GM23338 (cell line): ENCODE results near the gene USP32.
A peak's percentile ranks its signal among the peaks of the same experiment; 100 is the strongest.

Source experiments
- CREB1 ChIP-seq: fragments of 250-450 bp; sonication (Bioruptor Pico); IDR thresholded peaks from 2 replicates; pipeline ENCODE4 v1.5.0; 2020; ENCODE audit warnings: low read depth, mild to moderate bottlenecking, moderate library complexity
- EZH2 ChIP-seq: fragments of 200-600 bp; sonication (generic); IDR thresholded peaks from one replicate; pipeline ENCODE4 v1.8.0; 2017; ENCODE audit warnings: antibody characterized with exemption, mild to moderate bottlenecking, low read depth; ENCODE audit not compliant: unreplicated experiment
- EZH2phosphoT487 ChIP-seq: fragments of 200-600 bp; sonication (generic); IDR thresholded peaks from one replicate; pipeline ENCODE4 v1.8.1; 2018; ENCODE audit warnings: antibody characterized with exemption; ENCODE audit not compliant: unreplicated experiment
- JUNB ChIP-seq: IDR thresholded peaks from one replicate; pipeline ENCODE4 v1.6.1; 2016; ENCODE audit warnings: antibody characterized with exemption; ENCODE audit not compliant: unreplicated experiment
- NANOG ChIP-seq: IDR thresholded peaks from 2 replicates; pipeline ENCODE4 v1.6.1; 2016; ENCODE audit warnings: antibody characterized with exemption, borderline replicate concordance
- POLR2AphosphoS5 ChIP-seq: IDR thresholded peaks from 2 replicates; pipeline ENCODE4 v1.6.1; 2016; ENCODE audit warnings: antibody characterized with exemption, low read depth
- STAT1 ChIP-seq: IDR thresholded peaks from one replicate; pipeline ENCODE4 v1.6.1; 2016; ENCODE audit warnings: antibody characterized with exemption; ENCODE audit not compliant: unreplicated experiment
- ZNF114 ChIP-seq: fragments of 250-450 bp; sonication (Bioruptor Pico); IDR thresholded peaks from 2 replicates; pipeline ENCODE4 v1.5.0; 2020; ENCODE audit warnings: mild to moderate bottlenecking, moderate library complexity
- ZNF331 ChIP-seq: fragments of 250-450 bp; sonication (Bioruptor Pico); IDR thresholded peaks from 2 replicates; pipeline ENCODE4 v1.5.0; 2020; ENCODE audit warnings: low read depth, mild to moderate bottlenecking, moderate library complexity
- TF ChIP-seq, protein P1 (sequence below), 2 experiments: fragments of 200-600 bp in 1 of 2; sonication (generic) in 1 of 2; conservative IDR thresholded peaks; 2 replicates each; pipeline versions ENCODE4 v1.5.1 to v1.6.1; 2016 to 2017; ENCODE audit warnings: antibody characterized with exemption in 2 of 2, low read depth in 2 of 2, mild to moderate bottlenecking in 2 of 2, moderate library complexity in 1 of 2
- TF ChIP-seq, protein P2 (sequence below): IDR thresholded peaks from one replicate; pipeline ENCODE4 v1.6.1; 2018; ENCODE audit warnings: antibody characterized with exemption; ENCODE audit not compliant: unreplicated experiment
- TF ChIP-seq, protein P3 (sequence below): IDR thresholded peaks from 2 replicates; pipeline ENCODE4 v1.6.1; 2016; ENCODE audit warnings: antibody characterized with exemption

DNA sequence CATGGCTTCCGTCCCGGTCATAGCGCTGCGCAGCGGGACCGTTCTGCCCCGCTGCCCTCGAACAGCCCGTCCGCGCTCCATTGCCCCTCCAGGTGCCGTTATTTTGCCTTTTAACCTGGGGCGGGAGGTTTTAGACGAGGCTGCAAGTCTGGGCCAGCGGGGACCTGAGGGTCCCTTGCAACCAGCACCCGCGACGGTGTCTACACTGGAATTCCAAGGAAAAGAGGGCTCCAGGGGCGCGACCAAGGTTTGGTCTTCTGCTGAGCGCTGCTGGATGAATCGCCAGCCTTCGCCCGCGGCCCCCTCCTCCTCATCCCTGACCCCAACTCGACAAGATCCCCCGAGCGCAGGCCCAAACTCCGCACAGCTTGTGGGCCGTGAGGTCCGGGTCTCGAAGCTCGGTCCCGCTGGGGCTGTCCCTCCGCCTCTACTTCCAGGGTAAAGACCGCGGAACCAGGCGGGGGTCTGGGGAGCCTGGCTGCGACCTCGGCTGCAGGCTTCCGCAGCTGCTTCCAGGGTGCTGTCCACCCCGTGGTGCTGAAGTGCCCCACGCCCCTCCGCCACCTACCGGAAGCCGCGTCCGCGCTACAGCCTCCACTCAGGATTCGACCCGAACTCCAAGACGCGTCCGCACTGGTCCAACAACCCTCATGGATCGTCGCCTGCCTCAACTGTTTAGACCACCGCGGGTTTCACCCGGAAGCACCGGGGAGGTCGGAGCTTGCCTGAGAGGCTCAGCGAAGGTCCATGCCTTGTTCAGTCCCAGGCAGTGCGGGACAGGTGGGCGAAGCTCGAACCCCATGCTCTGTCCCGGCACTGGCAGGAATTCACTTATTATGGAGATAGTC, 252.3 kb downstream of the USP32 start:
- TF ChIP-seq, protein P1, sequence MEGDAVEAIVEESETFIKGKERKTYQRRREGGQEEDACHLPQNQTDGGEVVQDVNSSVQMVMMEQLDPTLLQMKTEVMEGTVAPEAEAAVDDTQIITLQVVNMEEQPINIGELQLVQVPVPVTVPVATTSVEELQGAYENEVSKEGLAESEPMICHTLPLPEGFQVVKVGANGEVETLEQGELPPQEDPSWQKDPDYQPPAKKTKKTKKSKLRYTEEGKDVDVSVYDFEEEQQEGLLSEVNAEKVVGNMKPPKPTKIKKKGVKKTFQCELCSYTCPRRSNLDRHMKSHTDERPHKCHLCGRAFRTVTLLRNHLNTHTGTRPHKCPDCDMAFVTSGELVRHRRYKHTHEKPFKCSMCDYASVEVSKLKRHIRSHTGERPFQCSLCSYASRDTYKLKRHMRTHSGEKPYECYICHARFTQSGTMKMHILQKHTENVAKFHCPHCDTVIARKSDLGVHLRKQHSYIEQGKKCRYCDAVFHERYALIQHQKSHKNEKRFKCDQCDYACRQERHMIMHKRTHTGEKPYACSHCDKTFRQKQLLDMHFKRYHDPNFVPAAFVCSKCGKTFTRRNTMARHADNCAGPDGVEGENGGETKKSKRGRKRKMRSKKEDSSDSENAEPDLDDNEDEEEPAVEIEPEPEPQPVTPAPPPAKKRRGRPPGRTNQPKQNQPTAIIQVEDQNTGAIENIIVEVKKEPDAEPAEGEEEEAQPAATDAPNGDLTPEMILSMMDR (conservative IDR thresholded peaks at IDR 0.05; ENCODE audit: low read depth in 2 of 2) = peak; percentile 47 to 63
- TF ChIP-seq CREB1 (CRISPR knock-in tag) (no peak), EZH2phosphoT487 (no peak), POLR2AphosphoS5 (no peak), ZNF114 (CRISPR knock-in tag) (no peak), EZH2 (peak; percentile 59), NANOG (no peak), JUNB (no peak), STAT1 (no peak), ZNF331 (CRISPR knock-in tag) (no peak)
- TF ChIP-seq, protein P2, sequence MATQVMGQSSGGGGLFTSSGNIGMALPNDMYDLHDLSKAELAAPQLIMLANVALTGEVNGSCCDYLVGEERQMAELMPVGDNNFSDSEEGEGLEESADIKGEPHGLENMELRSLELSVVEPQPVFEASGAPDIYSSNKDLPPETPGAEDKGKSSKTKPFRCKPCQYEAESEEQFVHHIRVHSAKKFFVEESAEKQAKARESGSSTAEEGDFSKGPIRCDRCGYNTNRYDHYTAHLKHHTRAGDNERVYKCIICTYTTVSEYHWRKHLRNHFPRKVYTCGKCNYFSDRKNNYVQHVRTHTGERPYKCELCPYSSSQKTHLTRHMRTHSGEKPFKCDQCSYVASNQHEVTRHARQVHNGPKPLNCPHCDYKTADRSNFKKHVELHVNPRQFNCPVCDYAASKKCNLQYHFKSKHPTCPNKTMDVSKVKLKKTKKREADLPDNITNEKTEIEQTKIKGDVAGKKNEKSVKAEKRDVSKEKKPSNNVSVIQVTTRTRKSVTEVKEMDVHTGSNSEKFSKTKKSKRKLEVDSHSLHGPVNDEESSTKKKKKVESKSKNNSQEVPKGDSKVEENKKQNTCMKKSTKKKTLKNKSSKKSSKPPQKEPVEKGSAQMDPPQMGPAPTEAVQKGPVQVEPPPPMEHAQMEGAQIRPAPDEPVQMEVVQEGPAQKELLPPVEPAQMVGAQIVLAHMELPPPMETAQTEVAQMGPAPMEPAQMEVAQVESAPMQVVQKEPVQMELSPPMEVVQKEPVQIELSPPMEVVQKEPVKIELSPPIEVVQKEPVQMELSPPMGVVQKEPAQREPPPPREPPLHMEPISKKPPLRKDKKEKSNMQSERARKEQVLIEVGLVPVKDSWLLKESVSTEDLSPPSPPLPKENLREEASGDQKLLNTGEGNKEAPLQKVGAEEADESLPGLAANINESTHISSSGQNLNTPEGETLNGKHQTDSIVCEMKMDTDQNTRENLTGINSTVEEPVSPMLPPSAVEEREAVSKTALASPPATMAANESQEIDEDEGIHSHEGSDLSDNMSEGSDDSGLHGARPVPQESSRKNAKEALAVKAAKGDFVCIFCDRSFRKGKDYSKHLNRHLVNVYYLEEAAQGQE = peak; percentile 100
- TF ChIP-seq, protein P3, sequence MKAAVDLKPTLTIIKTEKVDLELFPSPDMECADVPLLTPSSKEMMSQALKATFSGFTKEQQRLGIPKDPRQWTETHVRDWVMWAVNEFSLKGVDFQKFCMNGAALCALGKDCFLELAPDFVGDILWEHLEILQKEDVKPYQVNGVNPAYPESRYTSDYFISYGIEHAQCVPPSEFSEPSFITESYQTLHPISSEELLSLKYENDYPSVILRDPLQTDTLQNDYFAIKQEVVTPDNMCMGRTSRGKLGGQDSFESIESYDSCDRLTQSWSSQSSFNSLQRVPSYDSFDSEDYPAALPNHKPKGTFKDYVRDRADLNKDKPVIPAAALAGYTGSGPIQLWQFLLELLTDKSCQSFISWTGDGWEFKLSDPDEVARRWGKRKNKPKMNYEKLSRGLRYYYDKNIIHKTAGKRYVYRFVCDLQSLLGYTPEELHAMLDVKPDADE = no peak
